ENCODE measurements around the gene HAVCR2. TPM values are rescaled to one million over a fixed set of nuclear protein-coding genes. Genes with fewer than 3 reads are reported as not detected.

Gene HAVCR2
- total and polyA plus RNA-seq, 9 of the 15 experiments (the other 6 are each of a cell fraction or from before 2014, with no cell fraction given), result 0.04 to 0.11 (median 0.06) TPM; not detected in 5

DNA sequence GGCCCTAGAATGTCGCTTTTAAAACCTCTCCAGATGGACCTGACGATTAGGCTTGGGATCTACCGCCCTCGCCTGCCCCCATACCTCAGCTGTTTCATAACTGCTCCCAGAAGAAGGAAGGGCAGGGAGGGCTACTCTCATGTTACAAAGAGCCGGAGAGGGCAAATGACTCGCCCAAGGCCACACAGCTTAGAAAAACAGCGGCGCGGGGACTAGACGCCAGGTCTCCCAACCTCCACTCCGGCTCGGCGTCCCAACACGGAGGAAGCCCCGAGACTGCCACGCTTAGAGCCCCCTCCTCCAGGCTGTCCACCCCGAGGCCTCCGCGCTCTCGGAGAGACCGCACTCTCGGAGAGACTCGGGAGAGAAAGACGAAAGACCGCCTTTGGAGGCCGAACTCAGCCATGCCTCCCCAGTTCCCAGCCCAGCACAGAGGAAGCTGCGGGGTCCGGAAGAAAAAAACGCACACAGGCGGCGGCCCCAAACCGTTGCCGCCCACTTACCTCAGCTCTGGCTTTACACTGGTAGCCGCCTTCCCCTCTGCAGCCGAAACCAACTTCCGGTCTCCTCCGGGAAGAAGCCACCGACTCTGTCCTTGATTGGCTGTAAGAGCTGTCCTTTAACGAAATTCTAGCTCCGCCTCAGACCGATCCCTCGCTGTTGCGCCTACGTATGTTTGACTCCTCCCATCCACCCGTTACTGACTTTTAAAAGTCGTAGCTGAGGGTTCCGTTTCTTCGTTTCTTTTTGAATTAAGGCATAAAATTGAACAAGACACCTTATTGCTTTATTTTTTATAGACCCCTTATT, 33.7 kb upstream of the HAVCR2 start, which contains the start of gene MED7 (continued):
- TF ChIP-seq ZKSCAN1 (IDR thresholded peaks at IDR 0.05; ENCODE audit: low read depth, low read length), result no peak
- no peak; the same call in 1 of the 2 replicates for TF ChIP-seq PREB (CRISPR knock-in tag; IDR thresholded peaks at IDR 0.05)
- TF ChIP-seq, protein P1, sequence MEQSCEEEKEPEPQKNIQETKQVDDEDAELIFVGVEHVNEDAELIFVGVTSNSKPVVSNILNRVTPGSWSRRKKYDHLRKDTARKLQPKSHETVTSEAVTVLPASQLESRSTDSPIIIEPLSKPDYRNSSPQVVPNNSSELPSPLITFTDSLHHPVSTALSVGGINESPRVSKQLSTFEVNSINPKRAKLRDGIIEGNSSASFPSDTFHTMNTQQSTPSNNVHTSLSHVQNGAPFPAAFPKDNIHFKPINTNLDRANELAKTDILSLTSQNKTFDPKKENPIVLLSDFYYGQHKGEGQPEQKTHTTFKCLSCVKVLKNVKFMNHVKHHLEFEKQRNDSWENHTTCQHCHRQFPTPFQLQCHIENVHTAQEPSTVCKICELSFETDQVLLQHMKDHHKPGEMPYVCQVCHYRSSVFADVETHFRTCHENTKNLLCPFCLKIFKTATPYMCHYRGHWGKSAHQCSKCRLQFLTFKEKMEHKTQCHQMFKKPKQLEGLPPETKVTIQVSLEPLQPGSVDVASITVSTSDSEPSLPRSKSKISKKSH (CRISPR knock-in tag; IDR thresholded peaks at IDR 0.05), result no peak
- TF ChIP-seq, protein P2, sequence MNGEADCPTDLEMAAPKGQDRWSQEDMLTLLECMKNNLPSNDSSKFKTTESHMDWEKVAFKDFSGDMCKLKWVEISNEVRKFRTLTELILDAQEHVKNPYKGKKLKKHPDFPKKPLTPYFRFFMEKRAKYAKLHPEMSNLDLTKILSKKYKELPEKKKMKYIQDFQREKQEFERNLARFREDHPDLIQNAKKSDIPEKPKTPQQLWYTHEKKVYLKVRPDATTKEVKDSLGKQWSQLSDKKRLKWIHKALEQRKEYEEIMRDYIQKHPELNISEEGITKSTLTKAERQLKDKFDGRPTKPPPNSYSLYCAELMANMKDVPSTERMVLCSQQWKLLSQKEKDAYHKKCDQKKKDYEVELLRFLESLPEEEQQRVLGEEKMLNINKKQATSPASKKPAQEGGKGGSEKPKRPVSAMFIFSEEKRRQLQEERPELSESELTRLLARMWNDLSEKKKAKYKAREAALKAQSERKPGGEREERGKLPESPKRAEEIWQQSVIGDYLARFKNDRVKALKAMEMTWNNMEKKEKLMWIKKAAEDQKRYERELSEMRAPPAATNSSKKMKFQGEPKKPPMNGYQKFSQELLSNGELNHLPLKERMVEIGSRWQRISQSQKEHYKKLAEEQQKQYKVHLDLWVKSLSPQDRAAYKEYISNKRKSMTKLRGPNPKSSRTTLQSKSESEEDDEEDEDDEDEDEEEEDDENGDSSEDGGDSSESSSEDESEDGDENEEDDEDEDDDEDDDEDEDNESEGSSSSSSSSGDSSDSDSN (IDR thresholded peaks at IDR 0.05; ENCODE audit: borderline replicate concordance in 1 of 2, low read depth in 2 of 2, low read length in 2 of 2), result 0 out of 4 replicates have a peak, but pooled peaks of 1 of the 2 experiments have one; percentile 49
- no peak for TF ChIP-seq CEBPG (CRISPR knock-in tag; IDR thresholded peaks at IDR 0.05)
- TF ChIP-seq CEBPG (tag; conservative IDR thresholded peaks at IDR 0.05 in 1 of 2, IDR thresholded peaks at IDR 0.05 in 1 of 2), result no peak
- TF ChIP-seq MXI1 (IDR thresholded peaks at IDR 0.05; ENCODE audit: low read depth, low read length), result no peak
- no peak for TF ChIP-seq MTA1 (IDR thresholded peaks at IDR 0.05; ENCODE audit: borderline replicate concordance)
- TF ChIP-seq ZC3H8 (IDR thresholded peaks at IDR 0.05), result no peak
- no peak for TF ChIP-seq RBM34 (IDR thresholded peaks at IDR 0.05; ENCODE audit: borderline replicate concordance, insufficient read depth, low read length)
- TF ChIP-seq SRF (CRISPR knock-in tag; IDR thresholded peaks at IDR 0.05), result no peak
- no peak for TF ChIP-seq JUN (IDR thresholded peaks at IDR 0.05; ENCODE audit: borderline replicate concordance, low read depth, low read length)
- TF ChIP-seq JUN (CRISPR knock-in tag; IDR thresholded peaks at IDR 0.05; ENCODE audit: borderline replicate concordance), result no peak
- TF ChIP-seq IFI16 (CRISPR knock-in tag; IDR thresholded peaks at IDR 0.05), result no peak
- TF ChIP-seq PHTF2 (CRISPR knock-in tag; IDR thresholded peaks at IDR 0.05), result no peak
- no peak for TF ChIP-seq TSC22D4 (tag; IDR thresholded peaks at IDR 0.05)
- TF ChIP-seq, protein P3, sequence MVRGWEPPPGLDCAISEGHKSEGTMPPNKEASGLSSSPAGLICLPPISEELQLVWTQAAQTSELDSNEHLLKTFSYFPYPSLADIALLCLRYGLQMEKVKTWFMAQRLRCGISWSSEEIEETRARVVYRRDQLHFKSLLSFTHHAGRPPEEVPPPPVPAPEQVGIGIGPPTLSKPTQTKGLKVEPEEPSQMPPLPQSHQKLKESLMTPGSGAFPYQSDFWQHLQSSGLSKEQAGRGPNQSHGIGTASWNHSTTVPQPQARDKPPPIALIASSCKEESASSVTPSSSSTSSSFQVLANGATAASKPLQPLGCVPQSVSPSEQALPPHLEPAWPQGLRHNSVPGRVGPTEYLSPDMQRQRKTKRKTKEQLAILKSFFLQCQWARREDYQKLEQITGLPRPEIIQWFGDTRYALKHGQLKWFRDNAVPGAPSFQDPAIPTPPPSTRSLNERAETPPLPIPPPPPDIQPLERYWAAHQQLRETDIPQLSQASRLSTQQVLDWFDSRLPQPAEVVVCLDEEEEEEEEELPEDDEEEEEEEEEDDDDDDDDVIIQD (CRISPR knock-in tag; IDR thresholded peaks at IDR 0.05), result no peak

Data from K562 (cell line).